Measurements from ENCODE around the gene ZNF329.

The ZNF329 gene

GRCh38 chr19:58182989-58183816 is 32.6 kb upstream of the ZNF329 start, which contains the start of gene ZNF274:
TSS of gene ZNF274 (plus strand) at chr19:58183061. CDS start at chr19:58183966, 905 bp downstream.
- H3F3A ChIP-seq (ENCODE audit: insufficient read depth): peaks cover 8% of the 10 kb centered on the region; the same call in 1 of the 2 replicates
- H3K36me3 ChIP-seq (ENCODE audit: low read length): peaks cover 34% of the 10 kb centered on the region
- peak within 1 kb of the TSS; percentile 90 for H3K4me2 ChIP-seq (ENCODE audit: low read depth, low read length, poor library complexity, severe bottlenecking)
- peak within 1 kb of the TSS; percentile 91 for H2AFZ ChIP-seq (ENCODE audit: low read depth, low read length, severe bottlenecking)
- no peaks in the 10 kb centered on the region for H3K9me2 ChIP-seq (replicated peaks; ENCODE audit: insufficient read depth, low read length)
- H3K79me2 ChIP-seq (ENCODE audit: insufficient read depth, low read length): peaks cover 18% of the 10 kb centered on the region
- H3K27ac ChIP-seq (ENCODE audit: low read depth, low read length): peak within 1 kb of the TSS; percentile 85
- H3K27me3 ChIP-seq (ENCODE audit: low read length): no peaks in the 10 kb centered on the region
- TF ChIP-seq, protein P1, sequence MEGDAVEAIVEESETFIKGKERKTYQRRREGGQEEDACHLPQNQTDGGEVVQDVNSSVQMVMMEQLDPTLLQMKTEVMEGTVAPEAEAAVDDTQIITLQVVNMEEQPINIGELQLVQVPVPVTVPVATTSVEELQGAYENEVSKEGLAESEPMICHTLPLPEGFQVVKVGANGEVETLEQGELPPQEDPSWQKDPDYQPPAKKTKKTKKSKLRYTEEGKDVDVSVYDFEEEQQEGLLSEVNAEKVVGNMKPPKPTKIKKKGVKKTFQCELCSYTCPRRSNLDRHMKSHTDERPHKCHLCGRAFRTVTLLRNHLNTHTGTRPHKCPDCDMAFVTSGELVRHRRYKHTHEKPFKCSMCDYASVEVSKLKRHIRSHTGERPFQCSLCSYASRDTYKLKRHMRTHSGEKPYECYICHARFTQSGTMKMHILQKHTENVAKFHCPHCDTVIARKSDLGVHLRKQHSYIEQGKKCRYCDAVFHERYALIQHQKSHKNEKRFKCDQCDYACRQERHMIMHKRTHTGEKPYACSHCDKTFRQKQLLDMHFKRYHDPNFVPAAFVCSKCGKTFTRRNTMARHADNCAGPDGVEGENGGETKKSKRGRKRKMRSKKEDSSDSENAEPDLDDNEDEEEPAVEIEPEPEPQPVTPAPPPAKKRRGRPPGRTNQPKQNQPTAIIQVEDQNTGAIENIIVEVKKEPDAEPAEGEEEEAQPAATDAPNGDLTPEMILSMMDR (IDR thresholded peaks at IDR 0.05; ENCODE audit: insufficient read depth, low read length, poor library complexity, severe bottlenecking): no peak
- no peak for TF ChIP-seq EZH2phosphoT487 (conservative IDR thresholded peaks at IDR 0.05; ENCODE audit: low read length)
- no peaks in the 10 kb centered on the region for H4K20me1 ChIP-seq (ENCODE audit: low read depth, low read length)
- peak within 1 kb of the TSS; percentile 85 for H3K9ac ChIP-seq (ENCODE audit: low read length)
- peaks cover 23% of the 10 kb centered on the region; the same call in 1 of the 2 replicates for H3K9me3 ChIP-seq (ENCODE audit: insufficient read depth, low read length)
- H3K4me3 ChIP-seq (ENCODE audit: insufficient read depth, low read length, poor library complexity, severe bottlenecking): peak within 1 kb of the TSS; percentile 85

- peaks cover 28% of the 10 kb centered on the region for H3K36me3 ChIP-seq (ENCODE audit: low read length)
- H3K9me2 ChIP-seq (replicated peaks; ENCODE audit: insufficient read depth, low read length): no peaks in the 10 kb centered on the region
- peaks cover 8% of the 10 kb centered on the region; the same call in 1 of the 2 replicates for H3F3A ChIP-seq (ENCODE audit: insufficient read depth)
- TF ChIP-seq EZH2phosphoT487 (conservative IDR thresholded peaks at IDR 0.05; ENCODE audit: low read length): no peak
- TF ChIP-seq, protein P1 (IDR thresholded peaks at IDR 0.05; ENCODE audit: insufficient read depth, low read length, poor library complexity, severe bottlenecking): no peak
- peaks cover 18% of the 10 kb centered on the region for H3K79me2 ChIP-seq (ENCODE audit: insufficient read depth, low read length)
- H4K20me1 ChIP-seq (ENCODE audit: low read depth, low read length): no peaks in the 10 kb centered on the region
- H2AFZ ChIP-seq (ENCODE audit: low read depth, low read length, severe bottlenecking): peak overlapping the region; percentile 49
- peak overlapping the region; percentile 90 for H3K4me2 ChIP-seq (ENCODE audit: low read depth, low read length, poor library complexity, severe bottlenecking)
- no peaks in the 10 kb centered on the region for H3K27me3 ChIP-seq (ENCODE audit: low read length)
- H3K4me3 ChIP-seq (ENCODE audit: insufficient read depth, low read length, poor library complexity, severe bottlenecking): peak overlapping the region; percentile 85
- peaks cover 19% of the 10 kb centered on the region; the same call in 1 of the 2 replicates for H3K9me3 ChIP-seq (ENCODE audit: insufficient read depth, low read length)
- H3K27ac ChIP-seq (ENCODE audit: low read depth, low read length): peak overlapping the region; percentile 85
- H3K9ac ChIP-seq (ENCODE audit: low read length): peak overlapping the region; percentile 85
These were observed 32.0 kb upstream of the ZNF329 start for GRCh38 chr19:58182577-58182988.

GRCh38 chr19:58181902-58182576 is 31.4 kb upstream of the ZNF329 start:
- Histone ChIP-seq H3K27me3 (ENCODE audit: low read length) (no peaks in the 10 kb centered on the region), H3K9ac (ENCODE audit: low read length) (no peak overlapping the region), H3K36me3 (ENCODE audit: low read length) (peaks cover 23% of the 10 kb centered on the region), H2AFZ (ENCODE audit: low read depth, low read length, severe bottlenecking) (peak overlapping the region; percentile 49), H3K9me2 (replicated peaks; ENCODE audit: insufficient read depth, low read length) (no peaks in the 10 kb centered on the region), H3K4me3 (ENCODE audit: insufficient read depth, low read length, poor library complexity, severe bottlenecking) (peak overlapping the region; percentile 85), H4K20me1 (ENCODE audit: low read depth, low read length) (no peaks in the 10 kb centered on the region), H3F3A (ENCODE audit: insufficient read depth) (peaks cover 8% of the 10 kb centered on the region; the same call in 1 of the 2 replicates), H3K9me3 (ENCODE audit: insufficient read depth, low read length) (peaks cover 17% of the 10 kb centered on the region; the same call in 1 of the 2 replicates), H3K4me2 (ENCODE audit: low read depth, low read length, poor library complexity, severe bottlenecking) (peak overlapping the region; percentile 90), H3K27ac (ENCODE audit: low read depth, low read length) (peak overlapping the region; percentile 85), H3K79me2 (ENCODE audit: insufficient read depth, low read length) (peaks cover 18% of the 10 kb centered on the region)
- TF ChIP-seq, protein P1 (IDR thresholded peaks at IDR 0.05; ENCODE audit: insufficient read depth, low read length, poor library complexity, severe bottlenecking): peak; percentile 77
- no peak for TF ChIP-seq EZH2phosphoT487 (conservative IDR thresholded peaks at IDR 0.05; ENCODE audit: low read length)

Data from SU-DHL-6 (cell line).